ENCODE measurements around the gene NR4A3.
"Not testable (repeated sequence)": the region's sequence is repeated elsewhere in the genome, so short reads cannot be mapped to it uniquely, and the experiment has no call there.

NR4A3 gene

DNA sequence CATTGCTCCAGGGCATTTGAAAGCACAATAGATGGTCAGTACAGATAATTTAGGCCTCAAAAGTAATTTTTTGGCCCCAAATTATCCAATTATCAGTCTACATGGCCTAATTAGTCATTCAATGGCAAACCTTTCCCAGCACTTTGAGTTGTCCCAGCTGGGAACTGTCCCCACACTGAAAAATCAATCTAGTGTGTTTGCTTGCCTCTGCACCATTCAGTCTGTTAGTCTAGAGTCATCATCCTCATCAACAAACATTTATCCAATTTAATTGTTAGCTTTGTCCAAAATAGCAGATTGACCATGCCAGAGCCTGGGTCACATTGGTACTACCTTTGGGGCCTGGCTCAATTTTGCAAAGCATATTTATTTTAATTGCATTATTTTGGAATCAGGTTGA lies 13.9 kb downstream of the NR4A3 start:
- no peak for DNase-seq

DNA sequence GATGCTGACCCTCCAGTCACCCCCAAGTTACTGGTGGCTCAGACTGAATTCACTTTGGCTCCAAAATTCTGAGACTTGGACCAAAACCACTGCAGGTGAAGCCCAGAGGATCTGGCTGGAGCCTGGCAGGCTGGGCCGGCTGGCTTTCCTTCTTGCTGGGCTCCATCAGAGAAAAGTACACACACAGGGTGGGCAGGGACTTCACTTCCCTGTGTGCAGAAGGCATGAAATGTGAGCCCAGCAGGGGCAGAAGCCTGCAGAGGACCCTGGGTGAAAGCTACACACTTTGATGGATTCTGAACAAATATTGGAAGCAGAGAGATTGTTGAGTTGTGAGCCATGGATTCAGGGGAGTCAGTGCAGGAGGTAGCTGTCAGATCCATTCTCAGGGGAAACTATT lies 18.4 kb downstream of the NR4A3 start:
- no peak for DNase-seq

DNA sequence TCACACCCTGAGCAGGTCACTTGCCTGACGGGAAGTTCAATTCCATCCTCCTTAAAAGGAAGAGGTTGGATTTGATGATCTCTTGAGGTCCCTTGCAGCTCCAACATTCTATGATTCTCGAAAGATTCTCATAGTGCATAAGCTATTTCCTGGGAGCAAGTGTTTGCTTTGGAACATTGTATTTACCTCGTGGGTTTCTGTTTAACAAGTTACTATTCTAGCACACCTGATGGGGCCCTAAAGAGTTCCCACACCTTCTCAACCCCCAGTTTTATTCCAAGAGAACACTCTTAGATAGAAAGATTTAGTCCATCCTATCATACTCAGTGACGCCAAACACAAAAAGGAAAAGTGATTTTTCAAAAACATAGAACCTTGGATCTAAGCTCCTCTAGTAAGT lies 23.4 kb downstream of the NR4A3 start:
- no peak for DNase-seq

DNA sequence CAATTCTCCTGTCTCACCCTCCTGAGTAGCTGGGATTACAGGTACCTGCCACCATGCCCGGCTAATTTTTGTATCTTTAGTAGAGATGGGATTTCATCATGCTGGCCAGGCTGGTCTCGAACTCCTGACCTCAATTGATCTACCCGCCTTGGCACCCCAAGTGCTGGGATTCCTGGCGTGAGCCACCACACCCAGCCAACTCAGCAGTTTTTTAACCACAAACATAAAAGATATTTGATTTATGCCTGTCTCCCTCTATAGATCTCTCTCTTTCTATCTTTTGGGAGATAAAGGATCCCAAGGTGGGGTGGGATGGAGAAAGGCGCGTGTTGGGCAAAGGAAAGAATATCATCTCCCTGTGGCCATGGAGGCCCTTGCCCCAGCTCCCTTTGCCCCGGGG lies 26.8 kb downstream of the NR4A3 start:
- no peak for DNase-seq

DNA sequence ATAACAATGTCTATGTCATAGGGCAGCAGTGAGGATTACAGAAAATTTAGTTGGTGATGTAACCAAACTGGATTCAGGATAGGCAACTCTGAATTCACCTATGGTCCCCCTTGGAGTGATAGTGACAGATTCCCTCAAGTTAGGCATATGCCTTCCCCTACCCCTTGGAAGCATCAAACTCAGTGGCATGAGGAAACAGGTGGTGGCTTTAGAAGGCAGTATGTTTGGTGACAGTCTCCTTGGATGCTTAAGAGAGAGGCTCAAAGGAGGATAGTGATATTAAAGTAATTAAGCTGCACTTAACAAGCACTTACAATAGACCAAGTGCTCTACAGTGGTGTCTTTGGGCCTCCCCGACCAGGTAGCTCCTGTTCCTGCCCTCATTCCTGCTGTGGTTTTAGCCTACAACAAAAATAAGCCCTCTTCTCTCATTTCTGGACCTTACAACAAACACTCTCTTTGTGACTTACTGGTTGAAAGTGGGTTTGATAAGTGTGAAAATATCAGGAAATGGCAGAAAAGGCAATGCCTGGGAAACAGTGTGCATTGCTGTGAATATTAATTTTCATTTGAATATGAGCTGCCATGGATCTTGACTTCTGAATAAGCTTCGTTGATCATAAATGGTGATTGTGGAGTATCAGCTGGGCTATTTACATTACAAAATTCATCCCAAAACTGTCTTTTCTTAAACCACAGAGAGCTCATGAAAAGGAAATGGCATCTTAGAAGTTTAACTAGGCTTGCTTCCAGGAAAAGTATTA lies 29.2 kb downstream of the NR4A3 start:
- no peak for DNase-seq

DNA sequence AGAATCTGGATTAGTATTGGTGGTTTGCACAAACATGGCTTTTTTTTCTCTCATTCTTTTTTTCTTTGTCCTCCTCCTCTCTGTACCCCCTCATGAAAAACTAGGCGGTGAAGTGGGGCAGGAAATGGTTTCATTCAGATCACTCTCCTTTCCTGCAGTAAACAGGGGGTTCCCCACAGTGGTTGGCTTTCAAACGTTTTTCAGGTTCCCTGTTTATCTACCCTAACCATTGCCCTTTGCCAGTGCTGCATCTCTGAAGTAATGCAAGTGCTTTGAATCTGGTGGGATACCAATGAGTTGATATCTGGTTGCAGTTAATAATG lies 29.8 kb downstream of the NR4A3 start:
- no peak for DNase-seq

DNA sequence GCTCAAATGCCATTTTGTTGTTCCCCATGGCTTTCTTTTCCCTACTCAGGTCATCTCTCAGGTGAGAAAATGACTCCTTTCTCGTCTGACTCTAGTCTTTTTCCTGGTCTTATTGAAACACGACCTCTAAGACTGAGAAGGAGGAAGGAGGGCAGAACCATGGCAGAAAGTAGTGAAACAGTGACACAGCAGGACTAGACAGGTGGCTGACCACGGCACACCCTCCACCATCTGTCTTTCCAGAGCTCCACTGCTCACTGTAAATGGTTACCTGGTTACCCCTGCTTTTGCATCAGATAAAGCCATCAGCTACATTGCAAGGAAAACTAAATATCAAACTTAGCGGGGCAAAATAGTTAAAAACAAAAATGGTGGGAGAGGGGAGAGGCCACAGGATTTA lies 30.9 kb downstream of the NR4A3 start:
- no peak for DNase-seq

DNA sequence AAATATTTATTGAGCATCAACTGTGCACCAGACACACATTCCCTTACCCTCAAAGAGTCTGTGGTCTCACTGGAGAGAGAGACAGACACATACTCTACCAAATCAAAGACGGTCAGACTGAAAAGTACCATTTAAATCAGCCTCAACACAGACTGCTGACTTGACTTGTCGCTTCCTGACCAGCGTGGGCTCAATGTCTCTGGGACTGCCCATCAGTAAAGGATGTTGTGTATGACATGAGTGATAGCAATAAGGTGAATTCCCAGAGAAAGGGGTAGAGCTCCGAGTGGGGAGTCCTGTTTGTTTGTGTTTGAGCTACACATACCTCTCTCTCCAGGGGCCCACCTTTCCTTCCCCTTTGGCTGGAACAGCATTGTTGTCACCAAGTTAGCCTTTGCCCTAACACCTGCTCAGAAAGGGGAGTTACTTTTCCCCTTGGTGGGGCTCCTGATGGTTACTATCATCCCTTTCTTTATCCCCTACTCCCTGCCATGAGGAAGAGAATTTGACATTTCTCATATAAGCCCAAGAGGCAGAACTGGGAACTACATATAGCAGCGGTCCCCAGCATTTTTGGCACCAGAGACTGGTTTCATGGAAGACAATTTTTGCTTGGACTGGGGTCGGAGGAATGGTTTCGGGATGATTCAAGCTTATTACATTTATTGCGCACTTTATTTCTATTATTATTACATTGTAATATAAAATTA lies 33.9 kb downstream of the NR4A3 start:
- DNase-seq = no peak

DNA sequence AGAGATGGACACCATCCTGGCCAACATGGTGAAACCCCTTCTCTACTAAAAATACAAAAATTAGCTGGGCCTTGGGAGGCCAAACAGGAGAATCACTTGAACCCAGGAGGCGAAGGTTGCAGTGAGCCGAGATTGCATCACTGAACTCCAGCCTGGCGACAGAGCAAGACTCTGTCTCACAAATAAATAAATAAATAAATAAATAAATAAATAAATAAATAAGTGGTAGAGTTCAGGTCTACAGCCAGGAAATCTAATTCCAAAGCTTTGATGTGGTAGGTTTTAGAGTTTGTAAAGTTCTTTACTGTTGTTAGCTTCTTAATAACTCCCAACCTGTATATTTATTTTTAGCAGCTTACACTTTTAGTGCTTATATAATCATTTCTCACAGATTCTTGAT lies 35.9 kb downstream of the NR4A3 start:
- DNase-seq = not testable (repeated sequence)

DNA sequence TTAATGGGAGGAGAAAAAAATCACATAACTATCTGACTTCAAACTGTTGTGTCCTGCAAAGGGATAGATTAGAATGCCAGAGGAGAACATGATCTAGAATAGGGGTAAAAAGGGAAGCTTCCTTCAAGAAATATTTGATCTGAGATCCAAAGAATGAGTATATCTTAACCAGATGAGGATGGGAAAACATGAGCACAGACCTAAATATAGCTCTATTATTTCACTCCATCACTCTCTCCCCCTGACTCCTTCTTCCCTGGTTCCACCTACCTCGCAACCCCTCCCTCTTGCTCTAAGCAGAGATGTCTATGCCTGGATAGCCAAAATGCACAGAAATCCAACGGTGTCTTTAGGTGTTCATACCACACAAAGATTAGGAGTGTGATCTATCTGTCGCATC lies 36.4 kb downstream of the NR4A3 start:
- DNase-seq = no peak

DNA sequence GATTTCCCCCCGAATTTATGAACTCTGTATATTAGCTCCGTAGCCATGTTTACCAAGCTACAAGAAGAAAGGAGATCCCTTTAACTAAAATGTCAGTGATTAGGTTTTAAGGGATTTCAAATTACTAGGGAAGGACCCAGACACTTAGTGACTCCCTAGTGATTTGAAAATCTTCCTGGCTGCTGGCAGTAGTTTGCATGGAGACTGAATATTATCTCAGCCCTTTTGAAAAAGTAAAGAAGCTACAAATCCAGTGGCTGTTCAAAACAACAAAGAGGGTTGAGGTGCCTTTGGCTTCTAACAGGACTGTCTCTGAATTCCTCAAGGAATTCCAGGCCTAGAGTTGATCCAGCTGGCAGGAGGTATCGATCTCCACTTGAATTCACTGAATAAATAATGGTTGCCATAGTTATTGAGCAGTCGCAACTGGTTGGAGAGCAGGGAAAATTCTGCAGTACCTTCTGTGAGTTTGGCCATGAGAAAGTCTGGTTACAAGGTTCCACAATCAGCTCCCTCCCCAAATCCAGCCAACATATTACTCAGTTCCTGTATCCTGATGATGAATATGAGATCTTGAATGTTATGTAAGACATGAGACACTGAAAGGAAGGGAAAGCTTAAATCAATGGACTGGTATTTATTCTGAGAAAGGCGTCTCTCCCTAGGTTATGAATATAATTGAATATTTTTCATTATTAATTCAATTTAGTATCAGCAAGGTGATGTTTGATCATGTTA lies 37.7 kb downstream of the NR4A3 start:
- DNase-seq = no peak

DNA sequence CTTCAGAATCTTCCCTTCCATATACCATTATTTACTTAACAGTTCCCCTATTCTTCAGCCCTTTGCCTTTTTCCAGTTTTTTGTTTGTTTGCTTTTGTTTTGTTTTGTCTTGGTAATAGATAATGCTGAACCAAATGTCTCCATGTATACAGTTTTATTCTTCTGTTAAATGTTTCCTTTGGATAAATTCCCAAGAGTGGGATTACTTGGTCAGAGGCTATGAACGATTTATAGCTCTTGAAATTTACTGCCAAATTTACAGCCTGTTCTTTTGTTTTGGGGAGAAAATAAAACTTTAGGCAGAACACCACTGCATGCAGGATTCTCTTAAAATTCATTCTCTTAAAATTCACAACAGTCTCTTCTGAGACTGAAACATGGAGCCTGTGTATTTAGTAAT lies 38.6 kb downstream of the NR4A3 start:
- DNase-seq = no peak

DNA sequence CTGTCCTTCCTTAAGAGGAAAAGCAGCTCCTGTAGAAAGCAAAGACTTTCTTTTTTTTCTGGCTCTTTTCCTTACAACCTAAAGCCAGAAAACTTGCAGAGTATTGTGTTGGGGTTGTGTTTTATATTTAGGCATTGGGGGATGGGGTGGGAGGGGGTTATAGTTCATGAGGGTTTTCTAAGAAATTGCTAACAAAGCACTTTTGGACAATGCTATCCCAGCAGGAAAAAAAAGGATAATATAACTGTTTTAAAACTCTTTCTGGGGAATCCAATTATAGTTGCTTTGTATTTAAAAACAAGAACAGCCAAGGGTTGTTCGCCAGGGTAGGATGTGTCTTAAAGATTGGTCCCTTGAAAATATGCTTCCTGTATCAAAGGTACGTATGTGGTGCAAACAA lies 42.3 kb downstream of the NR4A3 start:
- no peak for DNase-seq

DNA sequence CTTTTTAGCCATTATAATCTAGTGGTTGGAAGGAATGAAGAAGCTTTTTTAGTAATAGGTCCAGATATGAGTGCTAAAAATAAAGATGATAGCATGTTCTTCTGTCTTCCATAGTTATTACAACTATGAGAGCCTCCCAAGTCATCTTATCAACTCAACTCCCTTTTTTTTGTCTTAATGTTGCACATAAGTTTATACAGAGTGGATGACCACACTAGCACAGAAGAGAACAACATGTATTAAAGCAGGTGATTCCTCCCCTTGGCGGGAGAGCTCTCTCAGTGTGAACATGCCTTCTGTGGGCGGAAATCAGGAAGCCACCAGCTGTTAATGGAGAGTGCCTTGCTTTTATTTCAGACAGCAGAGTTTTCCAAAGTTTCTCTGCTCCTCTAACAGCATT lies 44.7 kb downstream of the NR4A3 start:
- DNase-seq = no peak

DNA sequence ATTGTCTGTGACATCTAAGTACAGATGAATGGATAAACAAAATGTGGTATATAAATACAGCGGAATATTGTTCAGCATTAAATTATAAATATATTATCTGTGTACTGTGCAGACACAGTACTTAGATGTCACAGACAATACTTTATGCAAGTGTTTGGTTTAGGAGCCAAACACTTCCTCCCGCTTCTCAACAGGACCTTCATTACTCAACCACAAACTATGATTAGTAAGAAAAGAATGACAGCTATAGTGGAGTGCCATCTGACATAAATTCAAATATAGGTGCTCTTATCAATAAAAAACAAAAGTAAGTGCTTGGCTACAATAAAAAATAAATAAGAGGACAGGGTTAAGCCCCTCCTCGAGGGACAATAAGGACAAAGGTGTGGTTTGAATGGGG lies 45.9 kb downstream of the NR4A3 start:
- no peak for DNase-seq

DNA sequence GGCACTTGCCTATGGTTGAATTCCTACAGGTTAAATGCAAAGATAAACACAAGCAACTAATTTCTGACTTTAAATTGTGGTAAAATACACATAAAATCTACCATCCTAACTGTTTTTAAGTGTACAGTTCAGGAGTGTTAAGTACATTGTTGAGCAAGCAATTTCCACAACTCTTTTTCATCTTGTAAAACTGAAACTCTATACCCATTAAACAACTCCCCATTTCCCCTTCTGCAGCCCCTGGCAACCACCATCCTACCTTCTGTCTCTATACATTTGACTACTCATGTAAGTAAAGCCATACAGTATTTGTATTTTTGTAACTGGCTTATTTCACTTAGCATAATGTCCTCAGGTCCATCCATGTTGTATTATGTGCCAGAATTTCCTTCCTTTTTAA lies 46.3 kb downstream of the NR4A3 start:
- DNase-seq = no peak

DNA sequence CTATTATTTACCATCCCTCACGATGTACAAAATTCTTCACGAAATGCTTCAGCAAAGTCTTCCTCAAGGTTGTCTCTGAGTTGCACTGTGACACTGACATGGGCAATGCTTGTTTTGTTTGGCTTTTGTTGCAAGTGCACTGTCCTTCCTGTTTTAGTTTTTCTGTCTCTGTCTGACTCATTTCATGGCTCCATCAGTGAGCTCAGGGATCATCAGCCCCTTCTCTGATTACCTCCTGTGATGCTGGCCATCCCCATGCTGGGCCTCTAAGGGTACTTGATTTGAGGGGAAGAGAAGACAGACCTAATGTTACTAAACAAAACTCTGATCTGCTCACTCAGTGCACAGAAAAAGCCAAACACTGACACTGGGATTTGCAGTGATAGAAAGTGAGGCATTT lies 47.2 kb downstream of the NR4A3 start:
- DNase-seq = no peak

DNA sequence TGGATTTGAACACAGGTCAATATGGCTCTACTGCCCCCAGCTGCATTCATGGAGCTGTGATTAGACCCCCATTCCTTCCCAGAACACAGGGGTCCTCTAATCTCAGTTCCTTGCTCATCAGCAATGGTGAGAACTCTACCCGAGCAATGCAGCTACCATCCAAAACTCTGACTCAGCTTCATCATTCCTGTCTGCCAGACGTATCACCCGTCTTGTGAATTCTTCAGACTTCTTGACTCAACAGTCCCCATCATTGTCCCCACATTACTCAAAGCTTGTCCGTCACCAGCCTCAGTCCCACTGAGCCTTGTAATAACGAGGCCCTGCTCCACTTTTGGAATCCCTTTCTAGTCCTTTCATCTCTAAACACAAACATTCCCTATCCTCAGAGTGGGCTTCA lies 48.4 kb downstream of the NR4A3 start:
- no peak for DNase-seq

DNA sequence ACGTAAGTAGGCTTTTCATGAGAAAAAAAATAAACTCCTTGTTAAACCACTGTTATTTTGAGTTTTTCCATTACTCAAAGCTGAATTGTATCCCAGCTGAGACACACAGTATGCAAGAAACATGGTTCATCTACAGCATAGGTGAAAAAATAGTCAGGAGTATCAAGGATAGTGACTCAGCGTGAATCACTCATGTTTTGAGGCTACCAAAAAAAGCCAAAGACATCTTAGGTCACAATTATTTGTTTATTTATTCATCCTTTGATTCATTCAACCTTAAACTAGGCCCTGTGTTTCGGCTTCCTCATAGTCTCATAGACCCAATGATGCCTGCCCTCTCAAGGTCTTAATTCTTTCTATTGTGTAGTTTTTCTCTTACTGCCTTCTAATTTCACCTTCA lies 51.8 kb downstream of the NR4A3 start:
- no peak for DNase-seq

DNA sequence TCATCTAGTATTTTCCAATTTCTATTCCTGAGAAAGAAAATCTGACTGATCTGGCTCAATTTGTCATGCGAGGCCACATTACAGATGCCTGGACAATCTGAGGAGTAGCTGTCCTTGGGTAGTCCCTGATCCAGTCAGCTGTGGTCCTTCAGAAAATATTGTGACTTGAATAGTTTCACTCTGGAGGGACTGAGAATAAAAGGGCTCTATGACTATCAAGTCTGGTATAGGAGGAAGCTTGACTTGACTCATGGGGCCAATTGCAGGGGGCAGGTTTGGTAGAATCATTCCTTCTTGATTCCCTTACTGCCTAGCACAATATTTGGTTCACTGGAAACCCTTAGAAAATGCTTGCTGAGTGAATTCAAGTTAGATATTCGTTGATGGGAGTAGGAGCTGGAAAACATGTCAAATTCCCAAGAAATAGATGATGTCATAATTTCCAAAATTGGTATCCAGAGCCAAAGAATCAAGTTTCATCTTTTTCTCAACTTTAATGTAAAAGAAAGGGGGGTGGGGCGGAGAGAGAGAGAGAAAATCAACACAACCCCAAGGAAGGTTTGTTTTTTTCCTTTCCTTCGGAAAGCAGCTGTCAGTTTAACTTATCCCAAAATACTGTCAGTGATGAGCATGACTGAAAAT lies 52.4 kb downstream of the NR4A3 start:
- no peak for DNase-seq

DNA sequence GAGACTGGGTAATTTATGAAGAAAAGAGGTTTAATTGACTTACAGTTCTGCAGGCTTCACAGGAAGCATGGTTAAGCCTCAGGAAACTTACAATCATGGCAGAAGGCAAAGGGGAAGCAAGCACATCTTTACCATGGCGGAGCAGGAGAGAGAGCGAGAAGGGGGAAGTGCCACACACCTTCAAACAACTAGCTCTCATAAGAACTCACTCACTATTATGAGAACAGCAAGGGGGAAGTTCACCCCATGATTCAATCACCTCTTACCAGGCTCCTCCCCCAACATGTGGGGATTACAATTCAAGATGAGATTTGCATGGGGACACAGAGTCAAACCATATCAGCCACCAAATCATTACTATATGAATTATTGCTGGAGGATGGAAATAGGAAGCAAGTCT lies 54.5 kb downstream of the NR4A3 start:
- no peak for DNase-seq

DNA sequence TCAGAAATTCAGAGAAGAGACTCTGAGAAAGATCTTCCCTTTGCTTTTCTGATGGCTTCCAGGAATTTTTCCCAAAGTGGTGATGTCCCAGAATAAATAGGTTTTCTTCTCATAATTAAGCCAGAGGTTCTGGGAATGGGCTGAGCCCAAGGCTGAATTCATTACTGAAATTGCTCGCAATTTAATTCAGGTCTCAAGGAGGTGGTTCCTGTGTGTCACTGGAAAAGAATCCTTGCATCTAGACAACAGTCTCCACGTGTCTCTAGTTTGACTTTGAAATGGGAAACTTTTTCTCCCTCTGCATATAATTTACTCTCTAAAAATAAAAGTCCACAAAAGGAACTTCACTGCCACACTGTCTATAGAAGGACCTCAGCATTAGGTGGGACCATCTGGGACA lies 57.0 kb downstream of the NR4A3 start:
- DNase-seq = no peak

DNA sequence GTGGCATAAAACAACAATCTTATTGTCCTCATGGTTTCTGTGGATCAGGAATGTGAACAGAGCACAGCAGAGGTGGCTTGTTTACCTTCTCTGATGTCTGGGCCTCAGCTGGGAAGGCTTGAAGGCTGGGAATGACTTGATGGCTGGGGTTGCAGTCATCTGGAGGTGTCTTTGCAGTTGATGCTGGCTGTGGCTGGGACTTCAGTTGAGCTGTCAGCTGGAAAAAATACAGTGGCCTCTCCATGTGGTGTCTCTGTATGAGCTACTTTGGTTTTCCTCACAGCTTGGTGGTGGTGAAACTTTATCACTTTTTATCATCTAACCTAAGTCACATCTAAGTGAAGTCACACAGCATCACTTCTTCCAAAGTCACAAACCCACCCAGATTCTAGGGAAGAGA lies 60.1 kb downstream of the NR4A3 start:
- DNase-seq = no peak

DNA sequence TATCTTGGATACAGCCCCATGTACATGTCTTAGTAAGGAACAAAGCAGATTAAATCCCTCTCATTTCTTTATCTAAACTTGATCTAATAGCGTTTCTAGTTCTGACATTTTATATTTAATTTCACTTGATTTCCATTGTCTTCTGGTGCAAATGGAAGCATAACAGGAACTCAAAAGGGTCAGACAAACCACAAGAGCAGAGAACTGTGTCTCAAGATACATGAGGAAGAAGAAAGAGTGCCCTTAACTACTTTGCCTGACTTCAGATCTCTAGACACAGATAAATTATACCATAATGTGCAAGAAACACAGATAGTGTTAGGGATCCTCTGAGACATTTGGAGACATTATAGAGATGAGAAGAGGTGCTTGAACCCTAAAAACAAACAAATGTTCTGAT lies 64.1 kb downstream of the NR4A3 start:
- DNase-seq = no peak
